GM06990 (cell line): Measurements from ENCODE around the gene POLR2B.

ENCODE experiments used
- DNase-seq: peaks from one replicate; pipeline ENCODE4 v3.0.0-alpha.2; 2011; ENCODE audit not compliant: insufficient read length; ENCODE audit errors: extremely low read depth
- H3K27me3 ChIP-seq: replicated peaks from 2 replicates; pipeline ENCODE4 v1.6.0; 2011; ENCODE audit warnings: low read length; ENCODE audit not compliant: control insufficient read depth, insufficient read depth
- H3K36me3 ChIP-seq: 2 replicates; pipeline ENCODE4 v1.5.1; 2011; ENCODE audit warnings: low read length; ENCODE audit not compliant: control insufficient read depth, insufficient read depth
- H3K4me3 ChIP-seq: replicated peaks from 2 replicates; pipeline ENCODE4 v1.5.1; 2011; ENCODE audit warnings: low read depth, mild to moderate bottlenecking, control low read depth, low read length
- CTCF ChIP-seq: IDR thresholded peaks from 2 replicates; pipeline ENCODE4 v1.5.1; 2011; ENCODE audit warnings: low read length, control low read depth, mild to moderate bottlenecking, inconsistent platforms; ENCODE audit not compliant: insufficient read depth, poor library complexity, severe bottlenecking

Gene POLR2B

GRCh38 chr4:56986952-56987351 is 8.3 kb downstream of the POLR2B start:
- DNase-seq, result no peak
- TF ChIP-seq CTCF, result no peak
- peaks cover 11% of the 10 kb centered on the region for H3K36me3 ChIP-seq
- H3K4me3 ChIP-seq, result no peak overlapping the region
- H3K27me3 ChIP-seq, result no peaks in the 10 kb centered on the region

- DNase-seq, result no peak
- Histone ChIP-seq H3K4me3 (no peak overlapping the region), H3K36me3 (peaks cover 11% of the 10 kb centered on the region), H3K27me3 (no peaks in the 10 kb centered on the region)
- no peak for TF ChIP-seq CTCF
These were observed 11.6 kb downstream of the POLR2B start for GRCh38 chr4:56990109-56990905.

GRCh38 chr4:56995525-56995924 is 16.8 kb downstream of the POLR2B start:
- no peaks in the 10 kb centered on the region for H3K27me3 ChIP-seq
- H3K4me3 ChIP-seq, result no peak overlapping the region
- DNase-seq, result no peak
- no peak for TF ChIP-seq CTCF
- H3K36me3 ChIP-seq, result peaks cover 6% of the 10 kb centered on the region; the same call in 1 of the 2 replicates

- peaks cover 7% of the 10 kb centered on the region; the same call in 1 of the 2 replicates for H3K36me3 ChIP-seq
- H3K27me3 ChIP-seq, result no peaks in the 10 kb centered on the region
- TF ChIP-seq CTCF, result no peak
- DNase-seq, result no peak
- H3K4me3 ChIP-seq, result no peak overlapping the region
These were observed 21.1 kb downstream of the POLR2B start for GRCh38 chr4:56999751-57000150.

GRCh38 chr4:57013543-57014120 is 34.9 kb downstream of the POLR2B start:
- peaks cover 11% of the 10 kb centered on the region for H3K36me3 ChIP-seq
- H3K4me3 ChIP-seq, result no peak overlapping the region
- DNase-seq, result no peak
- no peaks in the 10 kb centered on the region for H3K27me3 ChIP-seq
- no peak for TF ChIP-seq CTCF
